Esophagus muscularis mucosa (tissue), 3 donors: ENCODE results near the gene FGF14.

ENCODE experiments used
- CTCF ChIP-seq, 3 experiments: fragments of 200-600 bp in 2 of 3; fragments of 450-650 bp in 1 of 3; sonication (generic) in 2 of 3; IDR thresholded peaks; one replicate each; pipeline ENCODE4 v1.5.1; 2017 to 2019; ENCODE audit warnings: antibody characterized with exemption in 3 of 3, mild to moderate bottlenecking in 2 of 3, moderate library complexity in 1 of 3
- POLR2A ChIP-seq: fragments of 450-650 bp; IDR thresholded peaks from one replicate; pipeline ENCODE4 v1.6.1; 2017; ENCODE audit warnings: antibody characterized with exemption, moderate library complexity, mild to moderate bottlenecking, low read depth
- POLR2AphosphoS5 ChIP-seq, 2 donors: sonication (generic); formaldehyde crosslinking; IDR thresholded peaks; one replicate each; pipeline ENCODE4 v1.6.1; 2017; ENCODE audit warnings: antibody characterized with exemption in 2 of 2

DNA sequence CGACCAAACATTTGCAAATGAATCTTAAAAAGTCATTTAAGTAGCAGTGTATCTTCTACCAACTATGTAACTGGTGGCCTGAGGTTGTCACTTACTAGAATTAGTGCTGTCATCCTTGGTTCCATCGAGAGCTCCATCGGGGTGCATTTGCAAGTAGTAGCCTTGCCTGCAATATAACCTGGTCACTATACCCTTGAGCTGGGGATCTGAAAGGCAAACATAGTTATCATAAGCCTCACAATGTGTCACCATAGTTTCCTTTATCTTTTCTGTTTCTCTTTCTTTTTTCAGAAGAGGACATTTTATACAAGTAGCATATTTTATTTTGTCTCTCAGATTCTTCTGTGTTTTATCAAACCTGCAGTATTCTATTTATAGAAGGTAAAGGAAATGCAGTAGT lies 526.8 kb downstream of the FGF14 start:
- TF ChIP-seq POLR2A (no peak), CTCF (IDR thresholded peaks at IDR 0.05) (no peak), POLR2AphosphoS5 (IDR thresholded peaks at IDR 0.05) (no peak)
